ENCODE data around the gene CELF2. TPM values are rescaled to one million over a fixed set of nuclear protein-coding genes. Genes with fewer than 3 reads are reported as not detected.

Gene CELF2
- total RNA-seq, 4 donors from 2014 or later, result 106 to 127 (median 120) TPM

DNA sequence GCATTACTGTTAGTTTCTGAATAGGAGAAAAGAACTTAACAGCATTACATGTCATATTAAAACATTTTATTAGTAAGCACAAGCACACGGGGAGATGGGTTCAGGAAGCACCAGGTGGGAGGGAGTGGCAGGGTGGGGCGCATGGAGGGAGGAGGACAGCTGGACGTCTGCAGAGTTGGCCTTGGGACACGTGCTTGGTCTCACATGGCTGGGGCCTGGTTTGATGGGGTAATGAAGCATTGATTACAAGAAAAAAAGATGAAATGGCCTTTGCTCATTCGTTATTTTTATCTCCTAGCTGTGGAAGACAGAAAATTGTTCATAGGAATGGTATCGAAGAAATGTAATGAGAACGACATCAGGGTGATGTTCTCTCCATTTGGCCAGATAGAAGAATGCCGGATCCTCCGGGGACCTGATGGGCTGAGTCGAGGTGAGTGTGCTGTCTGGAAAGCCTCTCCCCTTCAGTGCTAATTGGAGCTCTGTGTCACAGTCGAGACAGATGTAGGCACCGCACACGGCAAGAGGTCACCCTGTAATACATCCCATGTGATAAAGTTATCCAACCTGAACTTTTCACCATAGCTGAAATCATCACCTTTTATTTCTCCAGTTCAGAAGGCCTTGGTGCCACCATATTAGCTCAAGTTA is 239.9 kb downstream of the CELF2 start:
- no peaks in the 10 kb centered on the region for H3K9me3 ChIP-seq
- H3K36me3 ChIP-seq, result peaks cover 0 to 61% (median 16%) of the 10 kb centered on the region in 3 donors
- no peak overlapping the region for H3K4me3 ChIP-seq
- WGBS, 2 donors, result 75 to 82% methylated on average over 13 of the region's 13 CpGs
- no peaks in the 10 kb centered on the region for H3K27me3 ChIP-seq
- DNase-seq (ENCODE audit: low spot score in 2 of 2), result no peak
- peaks cover 0 to 43% (median 8%) of the 10 kb centered on the region in 4 donors for H3K4me1 ChIP-seq
- TF ChIP-seq EP300 (IDR thresholded peaks at IDR 0.05) (no peak), POLR2A (IDR thresholded peaks at IDR 0.05) (no peak)
- TF ChIP-seq, protein P1, sequence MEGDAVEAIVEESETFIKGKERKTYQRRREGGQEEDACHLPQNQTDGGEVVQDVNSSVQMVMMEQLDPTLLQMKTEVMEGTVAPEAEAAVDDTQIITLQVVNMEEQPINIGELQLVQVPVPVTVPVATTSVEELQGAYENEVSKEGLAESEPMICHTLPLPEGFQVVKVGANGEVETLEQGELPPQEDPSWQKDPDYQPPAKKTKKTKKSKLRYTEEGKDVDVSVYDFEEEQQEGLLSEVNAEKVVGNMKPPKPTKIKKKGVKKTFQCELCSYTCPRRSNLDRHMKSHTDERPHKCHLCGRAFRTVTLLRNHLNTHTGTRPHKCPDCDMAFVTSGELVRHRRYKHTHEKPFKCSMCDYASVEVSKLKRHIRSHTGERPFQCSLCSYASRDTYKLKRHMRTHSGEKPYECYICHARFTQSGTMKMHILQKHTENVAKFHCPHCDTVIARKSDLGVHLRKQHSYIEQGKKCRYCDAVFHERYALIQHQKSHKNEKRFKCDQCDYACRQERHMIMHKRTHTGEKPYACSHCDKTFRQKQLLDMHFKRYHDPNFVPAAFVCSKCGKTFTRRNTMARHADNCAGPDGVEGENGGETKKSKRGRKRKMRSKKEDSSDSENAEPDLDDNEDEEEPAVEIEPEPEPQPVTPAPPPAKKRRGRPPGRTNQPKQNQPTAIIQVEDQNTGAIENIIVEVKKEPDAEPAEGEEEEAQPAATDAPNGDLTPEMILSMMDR (IDR thresholded peaks at IDR 0.05), result no peak
- H3K27ac ChIP-seq, result no peak overlapping the region

DNA sequence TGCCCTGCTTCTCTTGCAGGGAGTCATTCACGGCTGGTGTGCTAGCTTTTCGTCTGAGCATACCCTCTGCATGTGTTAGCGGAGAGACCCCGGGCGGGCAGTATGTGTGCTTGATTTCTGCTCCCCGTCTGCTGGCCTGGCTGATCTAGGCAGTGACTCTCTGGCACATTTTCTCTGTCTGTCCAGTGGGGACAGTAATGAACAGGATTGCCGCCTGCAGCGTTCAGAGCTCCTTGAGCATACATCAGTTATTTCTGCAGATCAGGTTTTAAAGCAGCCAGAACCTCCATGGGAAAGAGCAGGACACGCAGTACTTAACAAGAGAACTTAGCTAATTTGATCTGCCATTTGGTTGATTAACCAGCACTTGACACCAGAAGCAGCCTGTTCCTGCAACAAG is 242.5 kb downstream of the CELF2 start:
- 69% methylated on average over 9 of the region's 9 CpGs for WGBS, 2 donors
- H3K4me1 ChIP-seq, result peaks cover 0 to 58% (median 12%) of the 10 kb centered on the region in 4 donors

GRCh38 chr10:11261143-11261542 is 243.5 kb downstream of the CELF2 start:
- Histone ChIP-seq H3K36me3 (peaks cover 0 to 49% (median 16%) of the 10 kb centered on the region in 3 donors), H3K4me3 (no peak overlapping the region), H3K4me1 (peaks cover 0 to 60% (median 11%) of the 10 kb centered on the region in 4 donors), H3K27ac (no peak overlapping the region), H3K9me3 (no peaks in the 10 kb centered on the region), H3K27me3 (no peaks in the 10 kb centered on the region)
- 88 to 90% methylated on average over 7 of the region's 7 CpGs for WGBS, 2 donors
- TF ChIP-seq, protein P1 (IDR thresholded peaks at IDR 0.05), result no peak
- TF ChIP-seq EP300 (IDR thresholded peaks at IDR 0.05), result no peak
- no peak for TF ChIP-seq POLR2A (IDR thresholded peaks at IDR 0.05)
- DNase-seq (ENCODE audit: low spot score in 2 of 2), result no peak

More for the DNA sequence above, 242.5 kb downstream of the CELF2 start:
- Histone ChIP-seq H3K4me3 (no peak overlapping the region), H3K27ac (peak overlapping the region in 1 of 4 donors; percentile 15), H3K27me3 (no peaks in the 10 kb centered on the region), H3K36me3 (peaks cover 0 to 53% (median 16%) of the 10 kb centered on the region in 3 donors), H3K9me3 (no peaks in the 10 kb centered on the region)
- DNase-seq (ENCODE audit: low spot score in 2 of 2), result no peak
- TF ChIP-seq, protein P1 (IDR thresholded peaks at IDR 0.05), result peak in 3 of 5 experiments; percentile 5 to 19 (median 11)
- TF ChIP-seq POLR2A (IDR thresholded peaks at IDR 0.05), result no peak

GRCh38 chr10:11261687-11262493 is 244.2 kb downstream of the CELF2 start:
- Histone ChIP-seq H3K9me3 (no peaks in the 10 kb centered on the region), H3K4me1 (peaks cover 0 to 67% (median 15%) of the 10 kb centered on the region in 4 donors), H3K36me3 (peaks cover 0 to 55% (median 16%) of the 10 kb centered on the region in 3 donors), H3K27me3 (no peaks in the 10 kb centered on the region), H3K27ac (peak overlapping the region in 1 of 4 donors; percentile 53), H3K4me3 (no peak overlapping the region)
- no peak for DNase-seq (ENCODE audit: low spot score in 2 of 2)
- WGBS, 2 donors, result 56 to 67% methylated on average over 4 of the region's 4 CpGs
- TF ChIP-seq POLR2A (IDR thresholded peaks at IDR 0.05) (peak in 1 of 2 donors; percentile 4), EP300 (IDR thresholded peaks at IDR 0.05) (no peak)

DNA sequence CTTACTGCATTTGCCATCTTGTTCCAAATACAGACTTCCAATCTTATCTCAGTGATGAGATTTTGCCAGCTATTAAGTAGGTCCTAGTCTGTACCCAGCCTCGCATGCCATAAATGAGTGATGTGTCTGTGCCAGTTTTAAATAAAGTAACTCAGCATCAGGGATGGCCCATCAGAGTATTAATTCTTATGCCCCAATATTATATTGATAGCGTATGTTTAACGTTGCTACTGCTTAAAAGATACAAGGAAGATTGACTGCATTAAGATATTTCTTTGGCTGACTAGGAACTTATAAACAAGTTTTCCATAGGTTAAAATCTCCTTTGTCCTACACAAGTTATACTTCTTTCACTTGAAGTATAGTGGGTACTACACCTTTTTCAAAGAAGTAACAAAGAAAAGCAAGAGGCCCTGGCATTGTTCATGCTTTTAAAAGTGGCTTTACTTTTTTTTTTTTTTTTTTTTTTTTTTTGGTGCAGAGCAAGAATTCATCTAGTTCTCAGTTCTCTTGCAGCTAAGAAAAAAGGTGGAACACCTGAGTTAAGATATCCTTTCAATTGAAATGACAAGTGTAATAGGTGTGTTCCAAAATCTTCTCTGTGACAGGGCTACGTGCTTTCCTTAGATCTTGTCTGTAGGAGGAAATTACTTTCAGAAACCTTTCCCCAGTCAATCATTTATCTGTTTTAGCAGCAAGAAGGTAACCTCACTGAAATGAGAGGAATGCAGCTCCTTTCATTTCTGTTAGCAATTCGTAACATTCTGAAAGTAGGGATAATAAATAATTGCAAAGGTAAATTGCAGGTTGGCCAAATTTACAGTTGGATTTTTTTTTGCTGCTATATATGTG is 245.0 kb downstream of the CELF2 start:
- Histone ChIP-seq H3K27ac (peak overlapping the region in 1 of 4 donors; percentile 53), H3K4me1 (peaks cover 0 to 72% (median 19%) of the 10 kb centered on the region in 4 donors)

More for the DNA sequence above, 245.0 kb downstream of the CELF2 start:
- H3K9me3 ChIP-seq, result no peaks in the 10 kb centered on the region
- no peak for TF ChIP-seq EP300 (IDR thresholded peaks at IDR 0.05)
- TF ChIP-seq, protein P1 (IDR thresholded peaks at IDR 0.05), result no peak
- TF ChIP-seq POLR2A (IDR thresholded peaks at IDR 0.05), result no peak
- no peaks in the 10 kb centered on the region for H3K27me3 ChIP-seq
- H3K36me3 ChIP-seq, result peaks cover 0 to 57% (median 16%) of the 10 kb centered on the region in 3 donors
- no peak overlapping the region for H3K4me3 ChIP-seq
- no peak for DNase-seq (ENCODE audit: low spot score in 2 of 2)
- WGBS, 2 donors, result 86 to 88% methylated on average over 5 of the region's 5 CpGs
